Esophagus muscularis mucosa (tissue), 4 donors: ENCODE measurements around the gene CSN1S1.

ENCODE experiments used
- EP300 ChIP-seq: sonication (generic); formaldehyde crosslinking; IDR thresholded peaks from one replicate; pipeline ENCODE4 v1.6.1; 2017; ENCODE audit warnings: antibody characterized with exemption
- POLR2A ChIP-seq: fragments of 450-650 bp; IDR thresholded peaks from one replicate; pipeline ENCODE4 v1.6.1; 2017; ENCODE audit warnings: antibody characterized with exemption, moderate library complexity, mild to moderate bottlenecking, low read depth
- POLR2AphosphoS5 ChIP-seq, 2 donors: sonication (generic); formaldehyde crosslinking; IDR thresholded peaks; one replicate each; pipeline ENCODE4 v1.6.1; 2017; ENCODE audit warnings: antibody characterized with exemption in 2 of 2
- TF ChIP-seq, protein P1 (sequence below), 3 experiments: fragments of 200-600 bp in 2 of 3; fragments of 450-650 bp in 1 of 3; sonication (generic) in 2 of 3; IDR thresholded peaks; one replicate each; pipeline ENCODE4 v1.5.1; 2017 to 2019; ENCODE audit warnings: antibody characterized with exemption in 3 of 3, mild to moderate bottlenecking in 2 of 3, moderate library complexity in 1 of 3

DNA sequence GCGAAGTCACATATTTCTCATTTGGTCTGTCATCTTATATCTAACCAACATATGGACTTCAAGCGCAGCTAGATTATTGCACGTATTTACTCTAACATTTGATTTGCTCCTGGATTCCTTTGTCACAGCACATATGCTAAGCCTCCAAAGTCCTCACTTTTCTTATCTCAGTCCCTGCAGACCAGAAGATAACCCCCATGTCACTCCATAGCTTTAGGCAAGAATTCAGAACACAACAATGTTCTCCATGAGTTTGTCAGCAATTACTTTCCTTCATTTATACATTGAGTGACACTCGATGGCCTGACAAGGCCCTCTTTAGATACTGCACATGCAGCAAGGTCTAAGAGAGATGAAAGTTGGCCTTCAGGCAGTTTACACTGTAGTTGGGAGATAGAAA is 60.1 kb downstream of the CSN1S1 start:
- TF ChIP-seq POLR2A (no peak), POLR2AphosphoS5 (IDR thresholded peaks at IDR 0.05) (no peak), EP300 (no peak)
- TF ChIP-seq, protein P1, sequence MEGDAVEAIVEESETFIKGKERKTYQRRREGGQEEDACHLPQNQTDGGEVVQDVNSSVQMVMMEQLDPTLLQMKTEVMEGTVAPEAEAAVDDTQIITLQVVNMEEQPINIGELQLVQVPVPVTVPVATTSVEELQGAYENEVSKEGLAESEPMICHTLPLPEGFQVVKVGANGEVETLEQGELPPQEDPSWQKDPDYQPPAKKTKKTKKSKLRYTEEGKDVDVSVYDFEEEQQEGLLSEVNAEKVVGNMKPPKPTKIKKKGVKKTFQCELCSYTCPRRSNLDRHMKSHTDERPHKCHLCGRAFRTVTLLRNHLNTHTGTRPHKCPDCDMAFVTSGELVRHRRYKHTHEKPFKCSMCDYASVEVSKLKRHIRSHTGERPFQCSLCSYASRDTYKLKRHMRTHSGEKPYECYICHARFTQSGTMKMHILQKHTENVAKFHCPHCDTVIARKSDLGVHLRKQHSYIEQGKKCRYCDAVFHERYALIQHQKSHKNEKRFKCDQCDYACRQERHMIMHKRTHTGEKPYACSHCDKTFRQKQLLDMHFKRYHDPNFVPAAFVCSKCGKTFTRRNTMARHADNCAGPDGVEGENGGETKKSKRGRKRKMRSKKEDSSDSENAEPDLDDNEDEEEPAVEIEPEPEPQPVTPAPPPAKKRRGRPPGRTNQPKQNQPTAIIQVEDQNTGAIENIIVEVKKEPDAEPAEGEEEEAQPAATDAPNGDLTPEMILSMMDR (IDR thresholded peaks at IDR 0.05) = no peak
